Gastrocnemius medialis (tissue), 4 donors: Measurements from ENCODE around the gene THTPA.

Source experiments
- POLR2A ChIP-seq, 2 donors: fragments of 450-650 bp; IDR thresholded peaks; one replicate each; pipeline ENCODE4 v1.6.1; 2017; ENCODE audit warnings: antibody characterized with exemption in 2 of 2, mild to moderate bottlenecking in 2 of 2, moderate library complexity in 2 of 2
- TF ChIP-seq, protein P1 (sequence below), 5 experiments: fragments of 450-650 bp in 3 of 5; fragments of 200-600 bp in 2 of 5; sonication (generic) in 2 of 5; IDR thresholded peaks in 4 of 5; conservative IDR thresholded peaks in 1 of 5; 1 replicate in 4 of 5; 2 replicates in 1 of 5; pipeline ENCODE4 v1.5.1; 2016 to 2019; ENCODE audit warnings: antibody characterized with exemption in 5 of 5, mild to moderate bottlenecking in 3 of 5, moderate library complexity in 3 of 5

GRCh38 chr14:23564876-23565275 lies 8.8 kb downstream of the THTPA start:
- TF ChIP-seq, protein P1, sequence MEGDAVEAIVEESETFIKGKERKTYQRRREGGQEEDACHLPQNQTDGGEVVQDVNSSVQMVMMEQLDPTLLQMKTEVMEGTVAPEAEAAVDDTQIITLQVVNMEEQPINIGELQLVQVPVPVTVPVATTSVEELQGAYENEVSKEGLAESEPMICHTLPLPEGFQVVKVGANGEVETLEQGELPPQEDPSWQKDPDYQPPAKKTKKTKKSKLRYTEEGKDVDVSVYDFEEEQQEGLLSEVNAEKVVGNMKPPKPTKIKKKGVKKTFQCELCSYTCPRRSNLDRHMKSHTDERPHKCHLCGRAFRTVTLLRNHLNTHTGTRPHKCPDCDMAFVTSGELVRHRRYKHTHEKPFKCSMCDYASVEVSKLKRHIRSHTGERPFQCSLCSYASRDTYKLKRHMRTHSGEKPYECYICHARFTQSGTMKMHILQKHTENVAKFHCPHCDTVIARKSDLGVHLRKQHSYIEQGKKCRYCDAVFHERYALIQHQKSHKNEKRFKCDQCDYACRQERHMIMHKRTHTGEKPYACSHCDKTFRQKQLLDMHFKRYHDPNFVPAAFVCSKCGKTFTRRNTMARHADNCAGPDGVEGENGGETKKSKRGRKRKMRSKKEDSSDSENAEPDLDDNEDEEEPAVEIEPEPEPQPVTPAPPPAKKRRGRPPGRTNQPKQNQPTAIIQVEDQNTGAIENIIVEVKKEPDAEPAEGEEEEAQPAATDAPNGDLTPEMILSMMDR (IDR thresholded peaks at IDR 0.05 in 4 of 5, conservative IDR thresholded peaks at IDR 0.05 in 1 of 5), result no peak
- TF ChIP-seq POLR2A (IDR thresholded peaks at IDR 0.05), result no peak
